Erythroblast (primary cell): Measurements from ENCODE around the gene DCAF8.
"Not testable (repeated sequence)": the region's sequence is repeated elsewhere in the genome, so short reads cannot be mapped to it uniquely, and the experiment has no call there.

Source experiments
- DNase-seq, 2 experiments: peaks; one replicate each; lab custom pipeline; 2025; lab: John Stamatoyannopoulos, UW
- GATA1 ChIP-seq: IDR thresholded peaks from 2 replicates; pipeline ENCODE4 v1.6.1; 2011; ENCODE audit warnings: low read depth, mild to moderate bottlenecking, control low read depth, low read length, moderate library complexity
- POLR2A ChIP-seq: IDR thresholded peaks from 2 replicates; pipeline ENCODE4 v1.6.1; 2011; ENCODE audit warnings: mild to moderate bottlenecking, low read length

The DCAF8 gene

DNA sequence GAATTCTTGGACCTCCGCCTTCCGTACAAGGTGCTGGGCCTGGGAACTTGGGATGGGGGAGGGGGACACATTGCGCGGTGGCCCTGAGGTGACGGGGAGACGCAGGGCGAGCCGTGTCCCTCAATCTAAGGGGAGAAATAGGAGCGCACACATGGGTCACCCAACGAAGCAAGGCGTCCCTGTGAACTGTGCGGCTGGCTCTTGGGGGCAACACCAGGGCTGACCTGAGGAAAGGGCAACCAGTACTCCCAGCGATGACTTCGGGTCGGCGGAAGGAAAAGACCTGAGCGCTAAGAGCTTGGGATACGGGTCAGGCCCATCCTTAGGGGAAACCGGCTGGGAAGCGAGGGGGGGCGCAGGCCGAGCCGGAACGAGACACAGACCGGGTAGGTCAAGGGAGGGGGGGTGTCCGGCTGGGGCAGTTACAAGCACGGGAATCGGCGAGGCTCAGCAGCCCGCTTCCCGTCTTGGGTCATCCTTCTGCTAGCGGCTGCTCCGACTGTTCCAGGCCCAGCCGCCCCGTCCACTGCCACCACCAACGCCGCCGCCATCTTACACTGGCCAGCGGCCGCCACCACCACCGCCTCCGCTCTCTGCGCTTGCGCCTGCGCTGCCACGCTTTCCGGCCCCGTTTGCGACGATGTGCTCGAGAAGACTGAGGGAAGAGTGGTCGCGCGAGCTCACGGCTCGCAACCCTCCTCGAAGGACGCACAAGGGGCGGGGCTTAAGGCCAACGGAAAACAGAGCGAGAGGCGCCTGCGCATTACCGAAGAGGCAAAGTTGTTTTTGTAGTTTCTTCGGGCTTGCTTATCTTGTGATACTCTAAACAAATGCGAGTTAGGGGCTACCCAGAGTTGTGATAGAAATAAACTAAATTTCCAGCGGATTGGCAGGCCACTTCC is at the start of gene DCAF8:
Gene DCAF8, minus strand, starts transcription at position 657 of the 902 bp plus-strand sequence. CDS start 18,541 bp downstream, outside the sequence.
- TF ChIP-seq GATA1 (no peak), POLR2A (peak; percentile 99)
- peak; percentile 99 for DNase-seq

DNA sequence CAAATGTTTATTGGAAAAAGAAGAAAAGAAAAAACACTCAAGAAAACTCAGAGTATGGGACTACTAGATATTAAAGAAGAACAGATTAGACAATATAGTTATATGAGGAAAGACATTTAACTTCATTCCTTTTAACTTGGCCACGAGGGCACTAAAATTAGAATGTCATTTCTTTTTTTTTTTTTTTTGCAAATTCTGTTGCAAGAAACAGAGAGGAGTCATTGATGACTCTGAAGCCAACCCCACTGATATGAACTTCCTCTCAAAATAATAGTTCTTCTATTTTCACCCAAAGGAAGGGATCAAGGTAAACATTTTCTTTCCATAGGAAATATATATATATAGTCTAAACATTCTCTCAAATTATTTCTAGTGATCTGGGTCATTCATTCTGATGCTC is 47.2 kb upstream of the DCAF8 start:
- TF ChIP-seq POLR2A: no peak
- no peak for TF ChIP-seq GATA1
- DNase-seq: no peak

- TF ChIP-seq POLR2A: no peak
- no peak for TF ChIP-seq GATA1
- no peak for DNase-seq
Measured at GRCh38 chr1:160309185-160309557, 46.8 kb upstream of the DCAF8 start.

DNA sequence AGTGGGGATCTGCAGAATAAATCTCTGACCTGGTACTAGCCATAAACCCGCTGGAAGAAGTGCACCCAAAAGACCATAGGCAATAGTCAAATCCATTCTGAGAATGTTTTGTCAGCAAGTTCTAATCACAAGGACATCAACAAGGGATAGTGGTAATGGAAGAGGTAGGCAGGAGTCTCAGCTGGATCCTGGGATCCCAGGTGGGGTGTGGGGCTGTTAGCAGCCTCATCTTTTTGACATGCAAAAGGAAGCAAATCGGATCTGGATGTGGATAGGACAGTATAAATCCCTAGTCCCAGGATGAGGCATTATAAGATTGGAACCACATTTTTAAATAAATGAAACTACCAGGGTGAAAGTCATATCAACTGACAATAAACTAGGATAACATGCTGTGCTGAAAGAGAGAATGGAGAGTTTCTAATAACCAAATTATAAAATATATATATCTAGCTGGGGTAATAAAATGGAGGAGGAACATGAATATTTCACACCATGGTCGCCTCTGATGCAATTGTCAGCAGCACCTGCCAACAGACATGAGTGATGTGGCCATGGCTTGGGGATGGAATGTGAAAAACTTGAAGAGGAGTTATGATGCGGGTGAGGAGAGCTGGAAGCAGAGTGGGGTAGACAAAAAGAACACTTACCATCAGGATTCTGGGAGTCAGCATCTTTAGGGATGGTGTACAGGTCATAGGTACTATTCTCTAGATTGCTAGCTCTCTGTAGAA is 46.3 kb upstream of the DCAF8 start:
- DNase-seq: no peak
- TF ChIP-seq POLR2A: no peak
- TF ChIP-seq GATA1: no peak

GRCh38 chr1:160307118-160307791 is 44.9 kb upstream of the DCAF8 start:
- DNase-seq: no peak
- no peak for TF ChIP-seq POLR2A
- no peak for TF ChIP-seq GATA1

DNA sequence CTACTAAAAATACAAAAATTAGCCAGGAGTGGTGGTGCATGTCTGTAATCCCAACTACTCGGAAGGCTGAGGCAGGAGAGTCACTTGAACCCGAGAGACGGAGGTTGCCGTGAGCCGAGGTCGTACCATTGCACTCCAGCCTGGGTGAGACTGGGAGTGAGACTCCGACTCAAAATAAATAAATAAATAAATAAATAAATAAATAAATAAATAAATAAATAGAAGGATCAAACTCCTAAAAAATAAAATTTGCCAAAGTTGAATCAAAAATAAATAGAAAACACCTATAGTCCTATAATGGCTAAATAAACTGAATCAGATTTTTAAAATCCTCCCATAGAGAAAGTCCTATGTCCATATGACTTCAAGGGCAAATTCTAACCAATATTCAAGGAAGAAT is 37.8 kb upstream of the DCAF8 start:
- no peak for DNase-seq
- no peak for TF ChIP-seq POLR2A
- no peak for TF ChIP-seq GATA1

DNA sequence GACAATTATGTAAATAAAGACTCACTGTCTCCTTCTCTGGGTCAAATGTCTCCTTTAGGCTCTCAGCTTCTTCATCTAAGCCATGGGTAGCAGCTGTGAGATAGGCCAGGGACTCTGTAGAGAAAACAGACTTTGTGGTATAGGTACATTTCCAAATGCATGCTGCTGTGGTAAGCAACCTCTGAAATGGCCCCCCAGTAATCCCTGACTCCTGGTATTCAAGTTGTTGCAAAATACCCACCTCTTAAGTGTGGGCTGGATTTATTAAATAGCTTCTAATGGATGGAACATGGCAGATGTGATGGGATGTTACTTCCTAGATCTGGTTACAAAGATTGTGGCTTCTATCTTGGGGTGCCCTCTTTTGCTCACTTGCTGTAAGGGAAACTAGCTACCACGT is 33.7 kb upstream of the DCAF8 start:
- DNase-seq: no peak
- TF ChIP-seq GATA1 (no peak), POLR2A (no peak)

DNA sequence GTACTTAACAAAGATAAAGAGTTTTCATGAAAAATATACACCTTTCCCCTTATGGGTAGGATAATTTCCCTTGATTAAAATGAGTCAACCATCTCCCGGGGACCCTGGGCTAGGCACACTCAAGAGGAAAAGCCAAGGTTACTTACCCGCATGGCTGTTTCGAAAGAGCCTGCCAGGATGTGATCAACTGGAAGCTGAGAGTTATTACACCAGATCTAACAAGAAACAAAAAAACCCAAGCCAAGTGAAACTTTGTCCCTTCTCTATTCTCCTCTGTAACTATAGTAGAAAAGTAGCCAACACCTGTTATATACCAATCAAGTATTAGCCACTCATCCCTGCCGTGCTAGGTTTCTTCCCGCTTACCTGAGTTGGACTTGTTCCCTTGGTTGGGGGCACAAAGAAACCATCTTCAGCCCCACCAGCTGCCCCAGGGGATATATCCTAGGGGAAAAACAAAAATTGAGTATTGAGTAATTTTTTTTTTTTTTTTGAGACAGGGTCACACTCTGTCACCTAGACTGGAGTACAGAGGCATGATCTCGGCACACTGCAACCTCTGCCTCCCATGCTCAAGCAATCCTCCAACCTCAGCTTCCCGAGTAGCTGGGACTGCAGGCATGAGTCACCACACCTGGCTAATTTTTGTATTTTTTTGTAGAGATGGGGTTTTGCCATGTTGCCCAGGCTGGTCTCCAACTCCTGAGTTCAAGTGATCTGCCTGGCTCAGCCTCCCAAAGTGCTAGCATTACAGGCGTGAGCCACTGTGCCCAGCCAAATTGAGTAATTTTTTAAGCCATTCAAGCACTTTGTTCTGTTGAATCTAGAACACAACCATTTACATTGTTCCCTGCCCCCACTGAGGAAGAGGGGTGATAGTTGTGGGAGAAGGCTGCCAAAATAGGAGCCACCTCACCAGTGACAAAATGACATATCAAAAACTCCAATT is 30.9 kb upstream of the DCAF8 start:
- no peak for TF ChIP-seq POLR2A
- TF ChIP-seq GATA1: no peak
- DNase-seq: peak; percentile 12 to 53

GRCh38 chr1:160291248-160292220 is 29.2 kb upstream of the DCAF8 start:
- peak; percentile 73 to 83 for DNase-seq
- TF ChIP-seq POLR2A (no peak), GATA1 (no peak)

DNA sequence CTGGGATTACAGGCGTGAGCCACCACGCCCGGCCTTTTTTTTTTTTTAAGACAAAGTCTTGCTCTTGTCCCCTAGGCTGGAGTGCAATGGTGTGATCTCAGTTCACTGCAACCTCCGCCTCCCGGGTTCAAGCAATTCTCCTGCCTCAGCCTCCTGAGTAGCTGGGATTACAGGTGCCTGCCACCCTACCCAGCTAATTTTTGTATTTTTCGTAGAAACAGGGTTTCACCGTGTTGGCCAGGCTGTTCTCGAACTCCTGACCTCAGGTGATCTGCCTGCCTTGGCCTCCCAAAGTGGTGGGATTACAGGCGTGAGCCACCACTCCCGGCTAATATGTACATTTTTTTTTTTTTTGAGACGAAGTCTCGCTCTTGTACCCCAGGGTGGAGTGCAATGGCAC is 25.4 kb upstream of the DCAF8 start:
- DNase-seq: not testable (repeated sequence)

GRCh38 chr1:160285506-160285905 is 23.2 kb upstream of the DCAF8 start:
- TF ChIP-seq POLR2A (no peak), GATA1 (no peak)
- DNase-seq: no peak

DNA sequence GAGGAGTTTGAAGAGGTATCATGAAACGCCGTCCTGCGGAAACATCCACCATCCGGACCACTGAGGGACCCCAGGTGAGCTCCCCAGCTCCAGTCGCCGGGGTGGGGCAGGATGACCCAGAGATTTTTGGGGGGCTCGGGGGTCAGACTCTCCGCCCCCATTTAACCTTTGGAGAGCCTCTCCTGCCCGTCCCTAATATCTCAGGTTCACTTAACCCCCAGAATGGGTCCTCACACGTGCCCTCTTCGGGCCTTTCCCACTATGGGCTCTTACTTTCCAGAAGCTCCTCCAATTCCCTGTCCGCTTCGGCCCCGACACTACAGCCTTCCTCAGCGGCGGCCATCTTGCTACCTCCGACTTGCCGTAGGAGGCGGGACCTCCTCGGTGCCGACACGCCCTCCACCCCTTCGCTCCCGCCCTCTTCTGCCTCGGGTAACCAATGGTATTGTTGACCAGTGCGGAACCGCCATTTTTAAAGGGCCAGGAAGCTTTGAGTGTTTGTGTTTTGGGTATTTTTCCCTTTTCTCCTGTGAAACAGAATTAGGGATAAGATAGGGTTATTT is 22.5 kb upstream of the DCAF8 start, which contains the start of gene PEX19:
Gene PEX19, minus strand, starts transcription at position 352 of the 563 bp plus-strand sequence. Its CDS starts 9 bp downstream, at position 343.
- peak; percentile 72 for TF ChIP-seq POLR2A
- no peak for TF ChIP-seq GATA1
- peak; percentile 96 for DNase-seq
